Endometrial microvascular endothelial cells (primary cell): ENCODE measurements around the gene PTDSS2. TPM values are rescaled to one million over a fixed set of nuclear protein-coding genes. Genes with fewer than 3 reads are reported as not detected.
"Not testable (repeated sequence)": the region's sequence is repeated elsewhere in the genome, so short reads cannot be mapped to it uniquely, and the experiment has no call there.

Experiments
- in situ Hi-C: cut with HindIII; loops from 2 replicates; pipeline ENCODE4 v1.10.0; 2017; ENCODE audit warnings: low sequenced_read_pairs, low pct_unique_long_range_greater_than_20kb; ENCODE audit errors: inconsistent ontology term
- total RNA-seq: library from RNA; depleted of rRNA; stranded (reverse); fragments of >200 nt; gene quantifications from one replicate; pipeline ENCODE4 v1.2.3, GENCODE V29; 2015; ENCODE audit errors: inconsistent ontology term

Gene PTDSS2
- 43.1 TPM for total RNA-seq

DNA sequence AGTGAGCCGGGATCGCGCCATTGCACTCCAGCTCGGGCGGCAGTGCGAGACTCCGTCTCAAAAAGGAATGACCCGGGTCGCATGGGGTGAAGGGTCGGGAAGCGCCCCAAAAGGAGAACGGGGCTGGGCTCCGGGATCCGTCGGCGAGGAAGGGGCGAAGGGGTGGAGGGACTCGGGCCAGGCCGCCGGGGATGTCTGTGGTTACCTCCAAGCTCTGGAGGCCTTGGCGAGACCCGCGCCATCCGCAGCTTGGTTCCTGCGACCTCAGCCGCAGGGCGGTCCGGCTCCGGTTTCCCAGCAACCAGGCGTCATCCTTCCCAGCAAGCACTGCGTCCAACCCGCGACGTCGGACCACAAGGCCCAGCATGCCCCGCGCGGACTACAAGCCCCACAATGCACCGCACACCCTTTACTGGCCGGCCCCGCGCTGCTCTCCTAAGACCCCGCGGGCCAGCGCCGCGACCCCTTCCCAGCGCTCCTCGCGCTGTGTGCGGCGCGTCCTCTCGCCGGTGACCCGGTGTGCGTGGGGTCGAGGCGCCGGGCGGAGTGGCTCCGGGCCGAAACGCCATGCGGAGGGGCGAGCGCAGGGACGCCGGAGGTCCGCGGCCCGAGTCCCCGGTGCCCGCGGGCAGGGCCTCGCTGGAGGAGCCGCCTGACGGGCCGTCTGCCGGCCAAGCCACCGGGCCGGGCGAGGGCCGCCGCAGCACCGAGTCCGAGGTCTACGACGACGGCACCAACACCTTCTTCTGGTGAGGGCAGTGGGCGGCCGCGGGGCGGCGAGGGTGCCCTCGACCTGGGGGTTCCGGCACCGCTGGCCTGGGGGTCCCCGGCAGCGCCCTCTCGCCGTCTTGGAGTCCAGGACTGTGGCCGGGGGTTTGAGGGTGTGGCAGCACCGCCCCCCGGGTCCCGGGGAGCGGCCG lies at the start of gene PTDSS2:
Gene PTDSS2 (plus strand): TSS at position 391 of the 920 bp plus-strand sequence. CDS start 177 bp downstream, at position 568.
- in situ Hi-C loops = no loop called here

DNA sequence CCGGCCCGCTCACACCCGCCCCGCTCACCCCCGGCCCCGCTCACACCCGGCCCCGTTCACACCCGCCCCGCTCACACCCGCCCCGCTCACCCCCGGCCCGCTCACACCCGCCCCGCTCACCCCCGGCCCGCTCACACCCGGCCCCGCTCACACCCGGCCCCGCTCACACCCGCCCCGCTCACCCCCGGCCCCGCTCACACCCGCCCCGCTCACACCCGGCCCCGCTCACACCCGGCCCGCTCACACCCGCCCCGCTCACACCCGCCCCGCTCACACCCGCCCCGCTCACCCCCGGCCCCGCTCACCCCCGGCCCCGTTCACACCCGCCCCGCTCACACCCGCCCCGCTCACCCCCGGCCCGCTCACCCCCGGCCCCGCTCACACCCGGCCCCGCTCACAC lies 48.9 kb upstream of the PTDSS2 start:
- in situ Hi-C loops = not testable (repeated sequence)

DNA sequence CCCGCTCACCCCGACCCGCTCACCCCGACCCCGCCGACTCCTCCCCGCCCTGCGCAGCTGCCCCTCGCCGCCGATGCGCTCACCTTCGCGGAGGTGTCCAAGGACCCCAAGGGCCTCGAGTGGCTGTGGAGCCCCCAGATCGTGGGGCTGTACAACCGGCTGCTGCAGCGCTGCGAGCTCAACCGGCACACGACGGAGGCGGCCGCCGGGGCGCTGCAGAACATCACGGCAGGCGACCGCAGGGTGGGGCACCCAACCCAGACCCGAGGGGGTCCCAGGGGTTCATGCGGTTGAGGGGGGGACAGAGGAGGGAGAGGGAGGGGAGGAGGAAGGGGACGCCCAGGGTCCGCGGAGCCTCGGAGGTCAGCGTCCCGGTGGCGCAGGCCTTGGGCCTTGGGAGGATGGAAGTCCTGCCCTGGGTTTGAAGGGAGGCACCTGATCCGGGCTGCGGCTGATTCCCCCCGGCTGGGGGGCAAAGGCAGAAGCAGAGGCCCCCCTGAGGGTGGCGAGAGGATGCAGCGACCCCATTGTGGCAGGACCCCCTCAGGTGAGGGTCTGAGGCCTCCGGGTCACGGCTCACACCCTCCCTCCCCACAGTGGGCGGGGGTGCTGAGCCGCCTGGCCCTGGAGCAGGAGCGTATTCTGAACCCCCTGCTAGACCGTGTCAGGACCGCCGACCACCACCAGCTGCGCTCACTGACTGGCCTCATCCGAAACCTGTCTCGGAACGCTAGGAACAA lies 46.9 kb upstream of the PTDSS2 start:
- in situ Hi-C loops = no loop called here

DNA sequence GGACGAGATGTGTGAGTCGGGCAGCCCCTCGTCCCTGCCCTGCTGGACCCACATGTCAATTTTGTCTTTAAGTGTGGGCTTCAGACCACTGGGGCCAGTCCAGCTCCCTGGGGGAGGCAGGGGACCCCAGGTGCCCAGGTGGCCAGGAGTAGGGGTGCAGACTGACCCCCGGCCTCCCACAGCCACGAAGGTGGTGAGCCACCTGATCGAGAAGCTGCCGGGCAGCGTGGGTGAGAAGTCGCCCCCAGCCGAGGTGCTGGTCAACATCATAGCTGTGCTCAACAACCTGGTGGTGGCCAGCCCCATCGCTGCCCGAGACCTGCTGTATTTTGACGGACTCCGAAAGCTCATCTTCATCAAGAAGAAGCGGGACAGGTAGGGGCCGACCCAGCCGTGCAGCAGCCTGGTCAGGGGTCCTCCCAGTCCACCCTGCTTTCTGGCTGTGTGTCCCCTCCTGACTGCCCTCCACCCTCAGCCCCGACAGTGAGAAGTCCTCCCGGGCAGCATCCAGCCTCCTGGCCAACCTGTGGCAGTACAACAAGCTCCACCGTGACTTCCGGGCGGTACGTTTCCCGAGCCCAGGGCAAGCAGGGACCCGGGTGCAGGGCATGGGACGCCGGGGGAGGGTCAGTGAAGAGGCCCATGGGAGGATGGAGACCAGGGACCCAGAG lies 46.2 kb upstream of the PTDSS2 start:
- in situ Hi-C loops = no loop called here

DNA sequence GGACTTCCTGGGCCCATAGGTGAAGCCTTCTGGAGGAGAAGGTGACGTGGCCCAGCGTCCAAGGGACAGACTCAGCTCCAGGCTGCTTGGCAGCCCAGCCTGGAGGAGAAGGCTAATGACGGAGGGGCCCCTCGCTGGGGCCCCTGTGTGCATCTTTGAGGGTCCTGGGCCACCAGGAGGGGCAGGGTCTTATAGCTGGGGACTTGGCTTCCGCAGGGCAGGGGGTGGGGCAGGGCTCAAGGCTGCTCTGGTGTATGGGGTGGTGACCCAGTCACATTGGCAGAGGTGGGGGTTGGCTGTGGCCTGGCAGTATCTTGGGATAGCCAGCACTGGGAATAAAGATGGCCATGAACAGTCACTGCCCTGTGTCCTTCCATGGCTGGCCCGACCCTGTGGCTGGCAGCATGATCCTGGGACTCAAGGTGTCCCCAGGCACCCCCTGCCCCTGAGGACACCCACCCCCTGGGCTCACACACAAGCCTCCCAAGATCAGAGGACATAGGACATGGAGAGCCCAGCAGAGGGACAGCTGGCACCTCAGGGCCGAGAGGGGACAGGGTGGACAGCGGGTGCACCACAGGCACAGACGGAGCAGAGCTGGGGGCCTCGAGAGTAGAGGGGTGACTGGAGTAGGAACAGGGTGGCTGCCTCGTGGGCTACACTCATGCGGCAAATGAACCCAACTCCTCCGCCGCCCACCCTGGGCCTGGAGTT lies 45.4 kb upstream of the PTDSS2 start:
- in situ Hi-C loops = no loop called here

DNA sequence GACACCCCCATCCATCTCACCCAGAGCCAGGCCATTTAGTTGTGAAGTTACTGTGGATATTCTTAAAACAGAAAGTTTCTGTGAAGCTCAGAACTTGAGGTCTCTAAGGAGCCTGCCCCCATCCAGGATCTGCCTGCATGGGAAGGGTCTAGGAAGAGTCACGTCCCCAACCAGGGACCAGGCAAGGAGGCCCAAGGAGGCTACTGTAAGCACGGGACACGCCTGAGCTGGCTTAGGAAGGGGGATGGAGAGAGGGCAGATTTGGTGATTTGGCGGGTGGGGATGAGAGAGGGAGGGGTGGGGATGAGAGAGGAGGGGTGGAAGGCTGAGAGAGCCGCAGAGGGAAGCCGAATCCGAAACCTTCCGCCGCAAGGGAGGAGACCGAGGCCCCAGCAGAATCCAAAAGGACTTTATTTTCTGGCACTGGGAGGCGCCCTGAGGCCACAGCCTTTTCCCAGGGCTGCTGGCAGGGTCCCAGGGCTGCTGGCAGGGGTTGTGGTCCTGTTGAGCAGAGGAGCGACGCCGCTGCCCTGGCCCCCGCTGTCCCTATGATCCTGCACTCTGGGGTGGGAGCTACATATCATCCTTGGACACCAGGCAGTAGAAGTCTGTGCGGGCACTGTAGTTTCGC lies 44.6 kb upstream of the PTDSS2 start:
- in situ Hi-C loops = no loop called here

DNA sequence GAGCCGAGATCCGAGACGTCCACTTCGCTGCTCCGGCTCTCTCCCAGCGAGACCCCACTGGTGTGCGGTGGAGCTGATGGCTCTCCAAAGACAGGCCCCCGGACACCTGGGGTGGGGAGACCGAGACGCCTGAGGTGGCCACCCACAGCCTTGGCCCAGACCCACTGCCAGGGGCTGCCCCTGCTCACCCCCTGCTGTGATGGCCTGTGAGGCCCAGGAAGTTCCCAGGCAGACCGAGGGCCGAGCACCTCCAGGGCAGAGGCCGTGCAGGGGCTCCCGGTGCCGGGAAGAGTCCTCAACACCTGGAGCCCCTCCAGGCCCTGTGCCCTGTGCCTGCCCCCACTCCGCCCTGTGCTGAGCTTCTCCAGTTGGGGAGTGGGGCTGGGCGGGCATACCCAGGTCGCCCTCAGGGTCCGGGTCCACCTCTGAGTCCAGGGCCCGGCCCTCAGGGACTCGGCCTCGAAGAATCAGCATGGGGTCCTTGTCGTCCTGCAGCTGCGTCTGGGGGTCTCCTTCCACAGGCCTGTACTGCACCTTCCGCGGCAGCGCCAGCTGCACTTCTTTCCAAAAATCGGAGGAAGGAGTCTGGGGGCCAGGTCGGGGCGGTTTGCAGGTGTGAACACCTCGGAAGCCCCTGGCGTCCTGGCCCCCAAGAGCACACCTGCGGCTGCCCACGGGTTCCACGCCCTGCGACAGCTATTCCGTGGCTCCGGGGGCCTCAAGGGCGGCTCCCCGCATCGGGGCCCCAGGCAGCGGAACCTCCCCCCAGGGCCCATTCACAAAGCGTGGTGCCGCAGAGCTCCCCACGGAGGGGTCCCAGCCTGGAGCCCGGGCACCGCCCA lies 43.9 kb upstream of the PTDSS2 start:
- in situ Hi-C loops = no loop called here

DNA sequence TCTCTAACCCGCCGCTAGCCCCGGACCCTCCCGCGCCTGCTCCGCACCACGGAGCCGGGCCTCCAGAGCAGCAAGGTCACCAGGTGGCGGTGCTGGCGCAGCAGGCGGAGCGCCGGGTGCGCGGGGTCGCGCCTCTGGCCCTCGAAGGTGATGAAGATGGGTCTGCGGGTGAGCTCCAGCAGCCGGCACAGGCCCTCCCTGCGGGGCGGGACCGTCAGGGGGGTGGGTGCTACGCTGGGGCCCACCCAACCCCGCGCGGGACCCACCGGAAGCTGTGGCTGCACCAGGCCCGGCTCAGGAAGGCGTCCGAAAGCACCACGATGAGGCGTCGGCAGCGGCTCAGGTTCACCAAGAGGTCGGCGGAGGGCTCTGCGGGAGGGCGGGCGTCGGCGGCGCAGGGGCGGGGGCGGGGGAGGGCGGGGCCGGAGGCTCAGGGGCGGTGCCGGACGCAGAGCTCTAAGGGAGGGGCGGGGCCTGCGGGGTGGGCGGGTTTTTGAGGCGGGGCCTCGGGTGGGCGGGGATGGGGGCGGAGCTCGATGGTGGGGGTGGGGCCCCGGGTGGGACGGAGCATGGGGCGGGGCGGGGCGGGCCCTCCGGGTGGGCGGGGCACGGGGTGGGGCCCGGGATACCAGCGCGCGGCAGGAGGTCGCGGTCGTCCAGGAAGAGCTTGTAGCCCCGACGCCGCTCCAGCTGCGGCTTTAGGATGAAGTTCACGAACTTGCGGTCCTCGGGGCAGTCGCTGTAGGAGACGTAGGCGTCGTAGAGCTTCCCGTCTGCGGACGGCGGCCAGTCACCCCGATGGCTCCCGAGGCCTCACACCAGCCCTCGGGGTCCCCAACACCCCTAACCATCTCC lies 43.1 kb upstream of the PTDSS2 start:
- in situ Hi-C loops = no loop called here

DNA sequence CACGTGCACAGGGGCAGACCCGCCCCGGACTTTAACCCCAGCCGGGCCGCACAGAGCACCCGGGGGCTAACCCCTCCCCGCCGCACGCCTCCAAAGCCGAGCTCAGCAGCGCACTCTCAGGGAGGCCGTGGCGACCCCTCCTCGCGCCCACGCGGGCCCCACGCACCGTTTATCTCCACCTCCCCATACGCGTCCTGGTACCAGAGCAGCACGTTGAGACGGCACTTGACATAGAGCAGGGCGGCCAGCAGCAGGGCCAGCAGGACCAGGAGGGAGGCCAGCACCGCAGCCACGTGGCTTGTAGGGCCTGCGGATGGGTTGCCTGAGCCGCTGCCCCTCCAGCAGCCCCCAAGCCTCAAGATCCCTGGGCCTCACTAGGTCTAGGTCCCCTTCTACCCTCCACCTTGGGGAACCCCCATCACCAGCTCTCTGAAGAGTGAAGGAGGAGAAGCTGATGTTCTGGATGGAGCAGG lies 42.4 kb upstream of the PTDSS2 start:
- in situ Hi-C loops = no loop called here

DNA sequence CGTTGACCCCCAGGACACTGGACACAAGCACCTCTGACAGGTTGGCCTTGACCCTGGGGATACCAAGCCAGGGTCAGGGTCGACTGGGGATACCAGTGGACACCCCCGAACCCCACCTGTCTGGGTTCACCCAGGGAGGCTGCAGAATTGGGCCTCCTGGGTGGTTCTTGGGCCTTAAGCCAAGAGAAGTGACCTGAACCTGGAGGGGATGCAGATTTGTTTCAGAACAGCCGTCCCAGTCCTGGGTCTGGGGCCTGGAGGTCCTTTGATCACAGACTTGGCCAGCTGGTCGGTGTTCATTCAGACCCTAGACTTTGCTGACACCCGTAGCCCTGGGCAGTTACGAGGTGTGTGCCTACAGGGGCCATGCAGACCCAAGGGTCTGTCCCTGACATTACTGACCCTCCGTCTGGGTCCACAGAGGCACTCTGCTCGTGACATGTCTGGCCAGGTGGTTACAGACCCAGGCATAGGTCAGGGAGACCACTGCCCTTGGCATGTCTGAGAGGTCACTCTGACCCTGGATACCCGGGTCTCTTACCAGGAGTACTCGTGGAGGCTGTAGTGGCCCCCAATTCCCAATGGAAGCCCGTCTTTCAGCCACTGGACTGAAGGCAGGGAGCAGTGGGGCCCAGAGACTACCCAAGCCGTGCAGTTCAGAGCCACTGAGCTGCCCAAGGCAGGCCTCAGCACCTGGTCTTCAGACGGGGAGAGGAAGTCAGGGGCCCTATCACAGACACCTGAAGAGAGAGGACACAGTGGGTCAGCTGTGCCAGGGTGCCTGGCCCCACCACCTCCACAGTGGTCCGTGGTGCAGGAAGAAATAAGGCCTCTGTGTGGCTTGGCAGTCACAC lies 41.7 kb upstream of the PTDSS2 start:
- in situ Hi-C loops = no loop called here

DNA sequence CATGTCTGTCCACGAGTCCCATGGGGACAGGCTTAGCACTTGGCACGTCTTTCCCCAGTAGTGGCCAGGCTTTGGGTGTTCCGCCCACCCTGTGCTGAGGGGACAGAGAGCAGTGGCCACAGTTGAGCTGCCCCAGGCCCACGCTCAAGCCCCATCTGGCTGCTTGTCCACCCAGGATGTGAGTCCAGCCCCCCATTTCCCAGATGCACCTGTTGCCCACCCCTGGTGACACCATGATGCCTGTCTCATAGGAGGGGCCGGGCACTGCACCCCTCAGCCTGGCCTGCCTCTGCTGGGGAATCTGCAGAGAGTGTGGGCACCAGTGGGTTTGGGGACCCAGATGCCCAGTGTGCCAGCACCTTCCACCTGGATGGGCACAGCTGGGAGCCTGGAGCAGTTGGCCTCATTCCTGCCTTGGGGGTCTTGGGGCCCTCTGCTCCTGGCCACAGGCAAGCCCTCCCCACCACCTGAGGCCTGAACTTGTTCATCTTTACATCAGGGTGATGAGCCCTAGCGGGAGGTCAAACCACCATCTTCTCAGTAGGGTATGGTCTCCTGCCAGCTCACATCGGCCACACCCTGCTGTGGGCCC lies 41.0 kb upstream of the PTDSS2 start:
- in situ Hi-C loops = no loop called here

DNA sequence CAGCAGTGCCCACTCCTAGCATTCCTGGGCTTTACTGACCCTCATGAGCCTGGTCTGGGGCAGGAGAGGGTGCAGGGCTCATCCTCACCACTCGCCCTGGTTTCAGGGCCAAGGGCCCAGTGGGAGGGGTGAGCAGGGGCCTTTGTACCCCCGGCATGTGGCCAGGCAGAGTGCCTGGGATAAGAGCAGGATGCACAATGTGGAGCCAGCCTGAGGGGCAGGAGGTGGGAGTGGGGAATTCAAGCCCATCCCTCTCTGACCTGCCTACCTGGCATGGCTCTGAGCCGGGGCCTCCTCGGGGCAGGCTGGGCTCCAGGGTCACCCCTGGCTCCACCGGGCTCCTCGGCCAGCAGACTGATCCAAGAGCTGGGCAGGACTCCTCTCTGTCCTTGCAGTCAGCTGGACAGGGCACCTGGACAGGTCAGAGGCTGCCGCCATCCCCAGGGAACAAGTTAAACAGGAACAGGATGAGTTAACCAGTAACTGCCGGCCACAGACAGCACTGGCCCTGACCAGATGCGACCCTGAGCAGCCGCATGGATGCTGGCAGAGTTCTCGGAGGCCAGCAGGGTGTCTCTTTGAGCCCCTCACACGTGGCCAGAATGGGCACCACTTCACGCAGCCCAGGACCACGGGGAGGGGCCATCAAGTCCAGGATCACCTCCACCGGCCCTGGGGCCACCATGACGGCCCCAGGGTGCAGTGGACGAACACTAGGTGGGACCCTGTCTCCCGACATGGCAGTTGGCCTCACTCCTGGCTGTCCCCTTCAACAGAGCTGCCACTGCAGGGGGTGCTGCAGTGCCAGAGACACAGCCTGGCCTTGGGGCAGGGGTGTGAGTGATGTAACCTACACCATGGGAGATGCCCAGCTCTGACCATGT lies 40.2 kb upstream of the PTDSS2 start:
- in situ Hi-C loops = no loop called here

DNA sequence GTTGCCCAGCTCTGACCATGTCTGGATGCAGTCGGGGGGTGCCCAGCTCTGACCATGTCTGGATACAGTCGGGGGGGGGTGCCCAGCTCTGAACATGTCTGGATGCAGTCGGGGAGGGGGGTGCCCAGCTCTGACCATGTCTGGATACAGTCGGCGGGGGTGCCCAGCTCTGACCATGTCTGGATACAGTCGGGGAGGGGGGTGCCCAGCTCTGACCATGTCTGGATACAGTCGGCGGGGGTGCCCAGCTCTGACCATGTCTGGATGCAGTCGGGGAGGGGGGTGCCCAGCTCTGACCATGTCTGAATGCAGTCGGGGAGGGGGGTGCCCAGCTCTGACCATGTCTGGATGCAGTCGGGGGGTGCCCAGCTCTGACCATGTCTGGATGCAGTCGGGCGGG lies 39.4 kb upstream of the PTDSS2 start:
- in situ Hi-C loops = not testable (repeated sequence)

DNA sequence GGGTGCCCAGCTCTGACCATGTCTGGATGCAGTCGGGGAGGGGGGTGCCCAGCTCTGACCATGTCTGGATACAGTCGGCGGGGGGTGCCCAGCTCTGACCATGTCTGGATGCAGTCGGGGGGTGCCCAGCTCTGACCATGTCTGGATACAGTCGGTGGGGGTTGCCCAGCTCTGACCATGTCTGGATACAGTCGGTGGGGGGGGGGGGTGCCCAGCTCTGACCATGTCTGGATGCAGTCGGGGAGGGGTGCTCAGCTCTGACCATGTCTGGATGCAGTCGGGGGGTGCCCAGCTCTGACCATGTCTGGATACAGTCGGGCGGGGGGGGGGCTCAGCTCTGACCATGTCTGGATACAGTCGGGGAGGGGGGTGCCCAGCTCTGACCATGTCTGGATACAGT lies 38.6 kb upstream of the PTDSS2 start:
- in situ Hi-C loops = not testable (repeated sequence)
